HPDE6-E6E7 (cell line): ENCODE results near the gene NELL2.
"Not testable (repeated sequence)": the region's sequence is repeated elsewhere in the genome, so short reads cannot be mapped to it uniquely, and the experiment has no call there.

Experiments used
- DNase-seq: peaks from one replicate; pipeline ENCODE4 v3.0.0; 2011; ENCODE audit warnings: missing footprints; ENCODE audit errors: extremely low spot score

NELL2 gene

GRCh38 chr12:44696542-44696941, 179.6 kb downstream of the NELL2 start:
- DNase-seq = no peak

- no peak for DNase-seq
Observed at GRCh38 chr12:44694017-44694416, 182.1 kb downstream of the NELL2 start.

GRCh38 chr12:44689587-44689986, 186.5 kb downstream of the NELL2 start:
- DNase-seq = no peak

- not testable (repeated sequence) for DNase-seq
Observed at GRCh38 chr12:44686821-44687432, 189.2 kb downstream of the NELL2 start.

GRCh38 chr12:44677724-44678123, 198.4 kb downstream of the NELL2 start:
- no peak for DNase-seq

GRCh38 chr12:44674875-44675274, 201.2 kb downstream of the NELL2 start:
- no peak for DNase-seq

- DNase-seq = no peak
Observed at GRCh38 chr12:44673811-44674210, 202.3 kb downstream of the NELL2 start.

GRCh38 chr12:44672042-44672441, 204.1 kb downstream of the NELL2 start:
- no peak for DNase-seq

GRCh38 chr12:44668443-44668842, 207.7 kb downstream of the NELL2 start:
- no peak for DNase-seq

- DNase-seq = no peak
Observed at GRCh38 chr12:44667461-44667860, 208.7 kb downstream of the NELL2 start.

- no peak for DNase-seq
Observed at GRCh38 chr12:44663291-44663690, 212.8 kb downstream of the NELL2 start.

GRCh38 chr12:44655846-44656245, 220.3 kb downstream of the NELL2 start:
- DNase-seq = no peak

- DNase-seq = no peak
Observed at GRCh38 chr12:44654646-44655639, 221.2 kb downstream of the NELL2 start.

- no peak for DNase-seq
Observed at GRCh38 chr12:44653861-44654527, 222.1 kb downstream of the NELL2 start.

- no peak for DNase-seq
Observed at GRCh38 chr12:44649693-44650092, 226.4 kb downstream of the NELL2 start.

GRCh38 chr12:44647917-44648690, 228.0 kb downstream of the NELL2 start:
- no peak for DNase-seq

GRCh38 chr12:44640427-44641190, 235.5 kb downstream of the NELL2 start:
- DNase-seq = no peak

- no peak for DNase-seq
Observed at GRCh38 chr12:44637875-44638274, 238.2 kb downstream of the NELL2 start.

GRCh38 chr12:44628180-44628579, 247.9 kb downstream of the NELL2 start:
- no peak for DNase-seq

GRCh38 chr12:44627387-44628166, 248.5 kb downstream of the NELL2 start:
- DNase-seq = no peak
